Right lobe of liver (tissue), 4 donors: ENCODE data around the gene CUL1.

ENCODE experiments used
- POLR2A ChIP-seq: fragments of 450-650 bp; IDR thresholded peaks from one replicate; pipeline ENCODE4 v1.6.1; 2017; ENCODE audit warnings: antibody characterized with exemption, mild to moderate bottlenecking
- TF ChIP-seq, protein P1 (sequence below), 4 donors: fragments of 200-600 bp in 3 of 4; fragments of 450-650 bp in 1 of 4; IDR thresholded peaks; one replicate each; pipeline versions ENCODE4 v1.5.1 to v1.8.0; 2016 to 2022; ENCODE audit warnings: antibody characterized with exemption in 4 of 4, mild to moderate bottlenecking in 2 of 4
- donor health status: DM: no; HTN: no; CAD: no.
- donor health status: DM: no; HTN: no; CAD: no.
- donor health status: DM: no; HTN: yes; CAD: no.

DNA sequence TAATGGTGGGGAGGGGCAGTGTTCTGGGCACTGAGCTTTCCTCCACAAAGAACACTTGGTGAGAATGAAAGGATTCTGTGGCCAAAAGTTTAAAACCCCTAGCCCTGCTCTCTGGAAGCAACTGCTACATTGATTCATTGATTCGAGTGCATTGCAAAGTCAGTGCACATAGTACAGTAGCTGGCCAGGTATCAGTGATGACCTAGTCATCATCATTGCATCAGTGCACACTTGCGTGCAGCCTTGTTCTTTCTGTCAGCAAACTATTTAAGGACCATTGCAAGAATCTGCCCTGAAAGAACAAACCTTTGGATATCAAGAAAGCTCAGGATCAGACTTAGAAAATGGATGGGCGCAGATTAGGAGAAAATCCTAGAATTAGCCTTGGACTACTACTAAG, 47.4 kb downstream of the CUL1 start:
- TF ChIP-seq POLR2A, result no peak
- TF ChIP-seq, protein P1, sequence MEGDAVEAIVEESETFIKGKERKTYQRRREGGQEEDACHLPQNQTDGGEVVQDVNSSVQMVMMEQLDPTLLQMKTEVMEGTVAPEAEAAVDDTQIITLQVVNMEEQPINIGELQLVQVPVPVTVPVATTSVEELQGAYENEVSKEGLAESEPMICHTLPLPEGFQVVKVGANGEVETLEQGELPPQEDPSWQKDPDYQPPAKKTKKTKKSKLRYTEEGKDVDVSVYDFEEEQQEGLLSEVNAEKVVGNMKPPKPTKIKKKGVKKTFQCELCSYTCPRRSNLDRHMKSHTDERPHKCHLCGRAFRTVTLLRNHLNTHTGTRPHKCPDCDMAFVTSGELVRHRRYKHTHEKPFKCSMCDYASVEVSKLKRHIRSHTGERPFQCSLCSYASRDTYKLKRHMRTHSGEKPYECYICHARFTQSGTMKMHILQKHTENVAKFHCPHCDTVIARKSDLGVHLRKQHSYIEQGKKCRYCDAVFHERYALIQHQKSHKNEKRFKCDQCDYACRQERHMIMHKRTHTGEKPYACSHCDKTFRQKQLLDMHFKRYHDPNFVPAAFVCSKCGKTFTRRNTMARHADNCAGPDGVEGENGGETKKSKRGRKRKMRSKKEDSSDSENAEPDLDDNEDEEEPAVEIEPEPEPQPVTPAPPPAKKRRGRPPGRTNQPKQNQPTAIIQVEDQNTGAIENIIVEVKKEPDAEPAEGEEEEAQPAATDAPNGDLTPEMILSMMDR (IDR thresholded peaks at IDR 0.05), result no peak
